Amniotic stem cell (primary cell): ENCODE measurements around the gene SPPL3.
"Not testable (repeated sequence)": the region's sequence is repeated elsewhere in the genome, so short reads cannot be mapped to it uniquely, and the experiment has no call there.

Source experiments
- DNase-seq: peaks from one replicate; lab custom pipeline; 2025; lab: John Stamatoyannopoulos, UW

Gene SPPL3

DNA sequence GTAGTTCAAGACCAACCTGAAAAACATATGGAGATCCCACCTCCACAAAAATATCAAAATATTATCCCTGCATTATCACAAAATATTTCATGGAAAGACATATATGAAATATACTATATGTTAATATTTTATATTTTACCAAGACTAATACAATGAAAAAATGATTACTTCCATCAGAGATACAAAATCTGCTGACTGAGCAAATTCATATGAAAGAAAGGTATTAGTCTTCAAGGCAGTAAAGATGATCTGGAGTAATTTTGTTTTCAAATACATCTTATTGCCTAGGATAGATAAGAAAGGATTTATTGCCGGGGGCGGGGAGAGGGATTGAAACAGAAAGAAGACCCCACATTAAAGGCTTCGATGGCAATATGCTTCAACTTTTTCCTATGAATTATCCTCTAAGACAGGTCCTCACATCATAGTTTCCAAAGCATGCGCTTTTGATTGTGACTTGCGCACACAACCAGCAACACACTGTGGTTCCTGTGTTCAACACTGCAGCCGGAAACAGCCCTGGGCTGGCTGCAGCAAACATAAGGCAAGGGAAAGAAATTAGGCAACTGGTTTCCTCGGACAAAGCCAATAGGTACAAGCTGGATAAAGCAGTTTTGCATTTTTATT, 83.2 kb downstream of the SPPL3 start:
- no peak for DNase-seq

DNA sequence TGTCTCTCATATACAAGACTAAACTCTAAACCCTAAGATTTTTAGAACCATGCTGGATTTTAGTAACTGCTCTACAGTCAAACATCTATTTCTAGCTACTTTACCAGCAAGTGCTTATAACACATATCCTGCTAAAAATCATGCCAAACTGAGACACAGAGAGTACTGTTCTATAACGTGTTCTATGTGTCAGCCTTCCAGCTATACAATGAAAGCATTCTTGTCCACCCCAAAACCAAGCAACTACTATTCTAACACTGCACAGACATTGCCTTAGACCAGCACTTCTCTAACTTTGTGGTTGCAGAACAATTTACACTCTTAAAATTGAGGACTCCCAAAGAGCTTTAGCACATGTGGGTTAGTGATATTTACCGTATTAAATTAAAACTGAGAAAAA, 85.7 kb downstream of the SPPL3 start:
- DNase-seq, result no peak

DNA sequence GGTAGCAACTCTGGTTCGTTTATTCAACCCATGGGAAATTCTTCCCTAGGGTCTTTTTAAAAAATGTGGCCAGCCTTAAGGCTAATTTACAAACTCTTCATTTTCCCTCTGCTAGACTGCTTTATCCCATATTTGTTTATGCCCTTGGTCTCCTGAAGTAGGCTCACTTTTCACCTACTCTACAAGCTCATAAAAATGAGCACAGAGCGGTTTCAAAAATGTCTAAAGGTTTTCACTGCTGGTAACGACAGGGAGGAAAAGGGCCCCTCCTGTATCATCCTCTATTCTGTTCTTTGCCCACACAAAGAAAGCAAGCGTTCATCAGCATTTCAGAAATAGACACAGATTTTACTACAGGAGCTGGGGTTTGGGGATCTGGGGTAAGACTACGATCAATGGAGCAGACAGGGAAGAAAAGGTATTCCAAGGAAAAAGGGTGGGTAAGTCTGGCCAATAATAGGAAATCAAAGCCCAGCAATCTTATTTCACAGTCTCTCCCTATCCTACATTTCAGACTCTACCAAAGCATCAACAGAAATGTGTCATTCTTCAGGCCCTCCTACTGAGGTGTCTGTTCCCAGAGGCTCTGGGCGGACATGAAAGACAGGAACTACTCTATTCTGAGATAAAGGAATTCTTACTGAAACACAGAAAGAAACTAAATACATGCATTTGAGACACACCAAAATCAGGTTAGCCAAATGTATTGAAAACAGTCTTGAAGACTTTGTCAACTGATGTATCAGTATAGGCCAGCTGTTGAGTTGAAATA, 86.4 kb downstream of the SPPL3 start:
- no peak for DNase-seq

DNA sequence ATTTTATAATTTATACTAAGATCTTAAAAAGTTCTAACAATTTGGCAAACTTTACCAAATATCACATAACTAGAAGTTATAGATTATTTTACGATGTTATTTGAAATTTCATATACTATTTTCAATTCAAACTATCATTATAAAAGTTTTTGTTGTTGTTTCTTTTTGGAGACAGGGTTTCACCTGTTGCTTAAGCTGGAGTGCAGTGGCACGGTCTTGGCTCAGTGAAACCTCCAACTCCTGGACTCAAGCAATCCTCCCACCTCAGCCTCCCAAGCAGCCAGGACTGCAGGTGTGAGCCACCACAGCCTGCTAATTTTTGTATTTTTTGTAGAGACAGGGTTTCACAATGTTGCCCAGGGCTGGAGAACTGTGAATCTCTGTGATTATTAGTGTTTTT, 87.8 kb downstream of the SPPL3 start:
- DNase-seq, result no peak

DNA sequence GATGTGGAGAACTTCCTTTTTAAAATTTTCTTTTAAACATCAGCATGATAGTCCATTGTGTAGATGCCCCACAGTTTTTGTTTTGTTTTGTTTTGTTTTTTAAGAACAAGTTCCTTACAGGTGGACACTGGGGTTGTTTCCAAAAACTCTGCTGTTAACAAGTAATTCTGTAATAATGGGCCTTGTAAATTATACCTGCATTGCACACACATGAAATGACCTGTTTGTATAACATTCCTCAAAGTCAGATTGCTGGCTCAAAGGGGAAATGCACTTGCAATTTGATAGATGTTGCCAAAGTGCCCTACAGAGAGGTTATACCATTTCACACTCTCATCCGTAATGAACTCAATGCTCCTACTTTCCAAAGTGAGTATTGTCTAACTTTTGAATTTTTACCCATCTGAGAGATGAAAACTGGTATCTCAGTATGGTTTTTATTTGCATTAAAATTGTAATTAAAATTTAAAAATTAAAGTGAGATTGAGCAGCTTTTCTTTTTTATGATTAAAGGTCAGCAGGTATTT, 89.2 kb downstream of the SPPL3 start:
- no peak for DNase-seq

DNA sequence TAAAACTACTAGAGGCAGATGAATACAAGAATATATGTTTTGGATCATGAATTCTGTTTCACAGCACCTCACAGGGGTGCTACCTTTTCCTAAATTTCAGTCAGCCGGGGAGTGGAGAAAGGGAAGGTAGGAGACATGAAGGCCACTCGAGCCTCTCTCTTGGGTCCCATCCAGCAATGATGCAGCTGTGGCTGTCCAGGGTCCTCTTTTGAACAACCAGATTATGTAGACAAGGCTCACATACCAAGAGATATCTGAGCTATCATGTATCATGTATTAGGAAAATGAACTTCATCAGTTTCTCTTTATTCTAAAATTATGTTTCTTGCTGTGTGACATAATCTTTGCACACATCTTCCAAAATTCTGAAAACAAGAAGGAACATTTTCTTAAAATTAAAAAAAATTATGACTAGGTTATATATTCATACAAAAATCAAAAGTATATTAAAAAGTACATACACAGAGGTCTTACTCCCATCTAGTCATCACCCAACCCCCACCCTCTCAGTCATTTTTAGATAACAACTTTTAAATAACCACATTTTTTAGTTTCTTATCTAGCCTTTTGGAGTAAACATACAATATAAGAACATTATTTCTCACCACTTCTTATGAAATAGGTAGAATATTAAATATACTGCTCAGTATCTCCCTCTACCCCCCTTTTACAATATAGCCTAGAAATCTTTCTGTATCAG, 89.8 kb downstream of the SPPL3 start:
- DNase-seq, result no peak

DNA sequence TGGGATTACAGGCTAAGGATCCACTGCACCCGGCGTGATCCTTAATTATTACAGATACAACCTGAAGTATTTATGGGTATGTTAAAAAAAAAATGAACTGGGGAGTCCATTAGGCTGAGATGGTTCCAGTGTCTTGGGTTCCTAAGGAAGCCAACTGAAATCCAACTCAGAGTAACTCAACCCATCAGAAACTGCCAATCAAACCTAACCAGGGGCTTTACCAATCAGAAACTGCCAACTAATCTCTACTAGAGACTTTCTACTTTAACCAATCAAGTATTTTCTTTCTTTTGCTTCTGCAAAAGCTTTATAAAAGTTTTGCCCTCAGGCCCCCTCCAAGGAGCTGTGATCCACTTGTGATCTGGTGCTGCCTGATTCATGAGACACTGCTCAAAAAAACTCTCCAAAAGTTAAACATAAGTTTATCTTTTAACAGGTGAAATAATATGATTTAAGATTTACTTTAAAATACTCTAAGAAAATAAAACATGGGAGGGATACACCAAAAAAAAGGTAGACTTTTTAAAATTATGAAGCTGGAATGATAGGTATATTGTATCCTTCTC, 90.5 kb downstream of the SPPL3 start:
- DNase-seq, result no peak

DNA sequence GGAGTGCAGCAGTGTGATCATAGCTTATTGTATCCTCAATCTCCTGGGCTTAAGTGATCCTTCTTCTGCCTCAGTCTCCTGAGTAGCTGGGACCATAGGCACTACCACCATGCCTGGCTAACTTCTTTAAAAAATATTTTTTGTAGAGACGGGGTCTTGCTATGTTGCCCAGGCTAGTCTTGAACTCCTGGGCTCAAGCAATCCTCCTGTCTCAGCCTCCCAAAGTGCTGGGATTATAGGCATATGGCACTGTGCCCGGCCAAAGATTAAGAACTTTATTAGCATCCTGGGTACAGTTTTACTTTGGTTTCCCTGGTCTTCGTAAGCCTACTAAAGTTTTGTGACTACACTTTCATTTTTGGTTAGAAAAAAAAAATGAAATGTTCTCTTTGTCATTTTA, 94.1 kb downstream of the SPPL3 start:
- no peak for DNase-seq

DNA sequence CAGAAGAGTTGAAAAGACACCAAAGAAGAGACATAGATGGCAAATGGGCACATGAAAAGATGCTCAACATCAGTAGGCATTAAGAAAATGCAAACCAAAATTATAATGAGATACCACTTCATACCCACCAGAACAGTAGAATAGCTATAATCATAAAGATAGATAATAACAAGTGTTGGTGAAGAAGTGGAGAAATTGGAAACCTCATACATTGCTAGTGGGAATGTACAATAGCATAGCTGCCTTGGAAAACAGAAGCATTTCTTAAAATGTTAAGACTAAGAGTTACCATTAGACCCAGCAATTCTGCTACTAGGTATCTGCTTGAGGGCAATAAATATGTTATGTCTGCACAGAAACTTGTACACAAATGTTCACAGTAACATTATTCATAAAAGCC, 99.7 kb downstream of the SPPL3 start:
- DNase-seq, result no peak

DNA sequence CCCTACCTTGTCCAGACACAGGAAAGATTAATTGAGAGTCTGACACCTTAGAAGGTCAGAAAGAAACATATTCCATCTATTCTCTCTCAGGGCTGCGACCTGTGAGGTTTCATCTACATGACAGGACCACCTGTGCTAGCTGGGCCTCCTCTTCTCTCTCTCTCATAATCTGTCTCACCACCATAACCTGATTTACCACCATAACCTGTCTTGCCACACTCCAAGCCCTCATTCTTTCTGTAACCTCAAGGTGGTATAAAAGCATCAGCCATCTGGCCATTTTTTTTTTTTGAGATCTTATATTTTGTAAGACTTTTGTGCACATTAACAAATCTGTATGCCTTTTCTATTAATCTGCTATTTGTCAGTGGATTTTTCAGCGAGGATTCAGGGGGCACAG, 103.0 kb downstream of the SPPL3 start:
- no peak for DNase-seq

DNA sequence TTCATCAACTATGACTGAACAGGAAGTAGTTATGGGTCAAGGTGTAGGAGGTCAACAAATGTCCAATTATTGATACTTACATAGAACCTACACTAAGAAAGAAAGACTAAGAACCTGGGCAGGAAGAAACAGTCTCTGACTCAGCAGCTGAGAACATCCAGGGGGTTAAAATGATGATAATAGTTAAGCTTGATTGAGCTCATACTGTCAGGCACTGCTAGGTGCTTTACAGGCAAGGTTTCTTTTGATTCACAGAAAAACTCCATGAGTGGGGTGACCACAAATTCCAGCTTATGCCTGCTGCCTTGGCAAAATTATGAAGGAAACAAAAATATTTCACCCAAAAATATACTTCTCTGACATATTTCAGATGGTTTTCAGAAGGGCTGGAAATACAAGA, 103.5 kb downstream of the SPPL3 start:
- no peak for DNase-seq

DNA sequence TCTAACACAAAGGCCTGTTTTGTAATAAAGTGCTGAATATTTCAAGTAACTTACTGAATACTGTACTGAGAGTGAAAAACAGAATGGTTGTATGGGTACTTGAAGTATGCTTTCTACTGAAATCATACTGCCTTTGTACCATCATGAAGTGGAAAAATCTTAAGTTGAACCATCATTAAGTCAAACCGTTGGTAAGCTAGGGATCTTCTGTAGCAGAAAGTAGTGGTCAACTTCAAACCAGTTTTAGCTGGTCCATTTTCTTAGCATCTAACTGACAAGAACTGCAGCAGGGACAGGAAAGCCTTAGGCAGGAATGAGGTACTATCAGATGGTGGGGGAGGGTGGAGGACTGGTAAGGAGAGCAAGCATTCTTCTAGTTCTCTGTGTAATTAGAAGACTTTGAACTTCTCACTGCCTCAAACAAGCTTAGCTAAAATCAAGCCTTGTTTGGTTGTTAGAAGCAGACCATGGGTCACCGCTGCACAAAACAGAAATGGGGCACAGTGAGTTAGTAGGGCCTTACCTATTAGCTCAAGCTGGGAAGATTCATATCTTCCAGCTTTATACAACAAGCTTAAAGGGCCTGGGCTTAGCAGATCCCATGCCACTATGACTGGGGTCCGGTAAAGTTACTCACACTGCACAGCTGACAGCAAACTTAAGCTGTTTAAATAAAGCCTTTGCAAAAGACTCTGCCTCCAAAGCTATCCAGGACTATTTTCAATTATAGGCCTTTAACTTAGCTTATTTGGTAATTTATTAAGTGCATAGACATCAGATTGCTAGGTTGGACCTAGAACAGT, 104.7 kb downstream of the SPPL3 start:
- DNase-seq, result no peak

DNA sequence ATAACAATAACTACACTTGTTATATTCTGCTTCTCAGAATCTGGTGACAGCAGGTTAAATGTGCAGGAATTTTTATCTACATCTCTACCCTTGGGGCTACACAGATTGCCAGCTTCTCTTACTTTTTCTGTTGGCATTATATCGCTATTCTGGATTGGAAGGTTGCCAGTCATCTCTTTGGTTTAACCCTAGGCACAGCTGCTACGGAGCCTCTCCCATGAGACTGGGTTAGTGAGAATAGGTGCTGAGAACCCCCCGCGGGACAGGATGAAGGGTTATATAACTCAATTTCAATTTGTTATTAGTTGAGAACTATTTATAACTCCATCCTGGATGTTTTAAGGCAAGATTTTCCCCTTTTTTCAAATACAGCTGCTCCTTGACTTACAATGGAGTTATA, 105.5 kb downstream of the SPPL3 start:
- no peak for DNase-seq

DNA sequence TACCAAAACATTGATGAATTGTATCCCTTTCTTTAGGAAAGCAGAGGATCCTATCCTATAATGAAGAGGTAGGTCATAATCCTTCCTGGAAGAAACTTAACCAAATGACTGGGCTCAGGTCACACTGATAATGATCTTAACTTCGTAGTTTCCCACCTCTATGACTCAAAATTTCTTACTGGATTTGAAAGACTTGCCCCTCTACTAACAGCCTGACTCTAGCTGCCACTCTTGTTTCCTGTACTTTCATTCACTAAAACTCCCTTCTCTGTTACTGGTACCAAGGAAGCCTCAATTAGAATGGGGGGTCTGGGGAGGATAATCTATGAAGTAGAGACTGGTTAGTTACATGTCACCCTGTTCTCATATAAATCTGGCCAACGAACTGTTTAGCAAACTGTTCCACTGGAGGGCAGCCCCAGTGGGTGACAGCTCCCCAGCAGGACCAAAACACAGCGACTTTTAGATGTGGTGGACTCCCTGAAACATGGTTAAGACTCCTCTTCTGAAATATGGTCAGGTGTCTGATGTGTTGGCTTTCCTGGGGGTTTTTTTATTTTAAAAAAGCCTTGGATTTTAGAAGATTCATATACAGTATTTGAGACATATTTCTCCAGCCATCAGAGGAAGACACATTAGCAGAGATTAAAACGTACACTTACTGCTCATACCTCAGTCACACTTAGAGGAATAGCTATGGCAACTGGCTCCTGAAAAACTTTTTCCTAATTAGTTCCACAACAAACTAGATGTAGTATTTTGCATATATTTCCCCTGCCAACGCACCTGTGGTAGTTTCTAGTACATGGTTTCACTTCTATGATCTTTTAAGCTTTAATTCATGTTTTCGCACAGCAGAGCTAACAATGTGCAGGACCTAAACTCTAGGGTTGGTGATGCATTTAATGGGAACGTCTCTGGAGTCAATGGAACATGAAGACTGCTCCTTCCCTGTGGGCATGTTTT, 106.2 kb downstream of the SPPL3 start:
- DNase-seq, result no peak

DNA sequence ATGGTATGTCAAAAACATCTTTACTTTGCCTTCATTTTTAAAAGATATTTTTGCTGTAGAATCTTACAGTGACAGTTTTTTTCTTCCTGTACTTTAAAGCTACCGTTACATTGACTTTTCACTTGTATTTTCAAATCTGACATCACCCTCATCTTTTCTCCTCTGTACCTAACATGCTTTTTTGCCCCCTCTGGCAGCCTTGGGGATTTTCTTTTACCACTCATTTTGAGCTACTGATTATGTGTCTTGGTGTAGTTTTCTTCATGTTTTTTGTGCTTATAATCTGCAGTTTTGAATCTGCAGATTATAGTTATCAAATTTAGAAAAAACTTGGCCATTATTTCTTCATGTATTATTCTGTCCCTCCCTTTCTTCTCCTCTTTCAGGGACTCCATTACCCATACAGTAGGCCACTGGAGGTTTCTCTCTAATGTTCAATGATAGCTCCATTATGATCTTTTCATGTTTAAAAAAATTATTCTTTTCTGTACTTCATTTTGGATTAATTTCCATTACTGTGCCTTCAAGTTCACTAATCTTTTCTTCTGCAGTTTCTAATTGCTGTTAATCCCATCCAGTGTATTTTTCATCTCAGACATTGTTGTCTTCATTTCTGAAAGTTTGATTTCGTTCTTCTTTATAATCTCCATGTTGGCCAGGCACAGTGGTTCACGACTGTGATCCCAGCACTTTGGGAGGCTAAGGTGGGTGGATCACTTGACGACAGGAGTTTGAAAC, 108.5 kb downstream of the SPPL3 start:
- no peak for DNase-seq

DNA sequence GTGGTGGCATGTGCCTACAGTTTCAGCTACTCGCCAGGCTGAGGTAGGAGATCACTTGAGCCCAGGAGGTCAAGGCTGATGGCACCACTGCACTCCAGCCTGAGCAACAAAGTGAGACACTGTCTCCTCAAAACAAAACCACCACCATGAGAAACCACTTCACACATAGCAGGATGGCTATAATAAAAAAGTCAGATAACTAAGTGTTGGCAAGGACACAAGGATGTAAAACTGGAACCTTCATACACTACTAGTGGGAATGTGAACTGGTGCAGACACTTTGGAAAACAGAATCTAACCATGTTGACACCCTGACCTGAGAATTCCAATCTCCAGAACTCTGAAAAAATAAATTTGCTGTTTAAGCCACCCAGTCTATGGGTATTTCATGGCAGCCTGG, 110.8 kb downstream of the SPPL3 start:
- DNase-seq, result no peak

DNA sequence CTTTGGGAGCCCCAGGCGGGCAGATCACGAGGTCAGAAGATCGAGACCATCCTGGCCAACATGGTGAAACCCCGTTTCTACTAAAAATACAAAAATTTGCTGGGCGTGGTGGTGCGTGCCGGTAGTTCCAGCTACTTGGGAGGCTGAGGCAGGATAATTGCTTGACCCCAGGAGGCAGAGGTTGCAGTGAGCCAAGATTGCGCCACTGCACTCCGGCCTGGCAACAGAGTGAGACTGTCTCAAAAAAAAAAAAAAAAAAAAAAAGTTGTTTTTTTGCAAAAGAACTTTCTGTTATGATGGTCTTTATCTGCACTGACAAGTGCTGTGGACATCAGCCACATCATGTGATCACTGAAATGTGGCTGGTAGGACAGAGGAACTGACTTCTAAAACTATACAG, 111.7 kb downstream of the SPPL3 start:
- DNase-seq, result not testable (repeated sequence)

DNA sequence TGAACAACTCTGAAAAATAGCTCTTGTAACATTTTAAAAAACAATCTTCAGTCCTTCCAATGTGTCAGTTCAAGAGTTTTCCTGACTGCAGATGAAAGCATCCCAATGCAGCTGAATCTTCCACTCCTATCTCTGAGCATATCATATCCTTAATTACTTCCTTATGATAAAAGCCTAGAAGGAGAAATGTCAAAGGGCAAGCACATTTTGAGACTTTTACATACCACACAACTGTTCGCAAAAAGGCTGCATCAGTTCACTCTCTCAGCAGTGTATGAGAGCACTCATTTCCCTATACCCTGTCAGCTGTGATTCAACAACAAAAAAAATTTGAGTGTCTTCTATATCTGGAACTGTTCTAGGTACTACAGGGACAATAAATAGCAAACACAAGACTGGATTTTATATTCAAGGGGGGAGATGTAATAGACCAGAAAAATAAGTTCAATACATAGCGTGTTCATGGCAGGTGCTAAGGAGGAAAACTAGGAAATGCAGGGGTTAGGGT, 112.4 kb downstream of the SPPL3 start:
- no peak for DNase-seq

DNA sequence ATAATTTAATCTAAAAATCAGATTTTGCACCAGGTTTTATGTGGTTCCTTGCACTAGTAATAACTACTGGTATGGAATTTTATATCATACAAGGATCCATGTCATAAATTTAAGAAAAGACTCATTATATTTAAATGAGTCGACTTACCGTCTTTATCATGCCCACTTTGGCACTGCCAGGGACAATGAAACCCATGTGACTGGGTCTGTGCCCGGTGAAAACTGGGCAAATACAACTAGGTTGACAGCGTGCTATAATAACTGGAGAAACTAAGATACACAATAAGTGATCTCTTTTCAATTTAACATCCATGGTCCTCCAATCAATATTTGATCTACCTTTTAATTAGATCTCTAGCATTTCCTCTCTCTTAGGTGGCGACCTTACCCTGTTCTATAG, 114.0 kb downstream of the SPPL3 start:
- no peak for DNase-seq

DNA sequence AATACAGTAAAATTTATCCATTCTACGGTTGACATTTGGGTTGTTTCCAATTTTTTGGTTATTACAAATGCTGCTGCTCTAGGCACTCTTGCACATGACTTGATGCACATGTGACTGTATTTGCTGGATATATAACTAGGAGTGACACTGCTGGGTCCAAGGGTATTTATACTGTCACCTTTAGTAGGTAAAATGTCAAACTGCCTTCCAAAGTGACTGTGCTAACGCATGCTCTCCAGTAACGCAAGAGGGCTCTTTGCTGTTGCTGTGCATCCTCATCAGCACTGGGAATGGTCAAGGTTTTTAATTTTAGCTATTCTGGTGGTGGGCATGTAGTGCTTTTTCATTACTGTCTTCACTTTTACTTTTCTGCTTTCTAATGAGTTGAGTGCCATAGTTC, 116.3 kb downstream of the SPPL3 start:
- no peak for DNase-seq
